KOPT-K1 (cell line): ENCODE measurements around the gene CIAO1.
"Not testable (repeated sequence)": the region's sequence is repeated elsewhere in the genome, so short reads cannot be mapped to it uniquely, and the experiment has no call there.

ENCODE experiments used
- H3K27ac ChIP-seq: fragments of 200-600 bp; sonication (generic); 2 replicates; pipeline ENCODE4 v1.5.1; 2016; ENCODE audit warnings: antibody characterized with exemption, mild to moderate bottlenecking, low read depth, low read length; ENCODE audit not compliant: poor library complexity, severe bottlenecking
- H3K36me3 ChIP-seq: fragments of 200-600 bp; sonication (generic); 2 replicates; pipeline ENCODE4 v1.5.1; 2017; ENCODE audit warnings: antibody characterized with exemption, mild to moderate bottlenecking, low read length, moderate library complexity; ENCODE audit not compliant: insufficient read depth
- H3K9me3 ChIP-seq: fragments of 200-600 bp; sonication (generic); 2 replicates; pipeline ENCODE4 v1.5.1; 2017; ENCODE audit warnings: antibody characterized with exemption, low read length, mild to moderate bottlenecking; ENCODE audit not compliant: insufficient read depth, poor library complexity, severe bottlenecking

Gene CIAO1

DNA sequence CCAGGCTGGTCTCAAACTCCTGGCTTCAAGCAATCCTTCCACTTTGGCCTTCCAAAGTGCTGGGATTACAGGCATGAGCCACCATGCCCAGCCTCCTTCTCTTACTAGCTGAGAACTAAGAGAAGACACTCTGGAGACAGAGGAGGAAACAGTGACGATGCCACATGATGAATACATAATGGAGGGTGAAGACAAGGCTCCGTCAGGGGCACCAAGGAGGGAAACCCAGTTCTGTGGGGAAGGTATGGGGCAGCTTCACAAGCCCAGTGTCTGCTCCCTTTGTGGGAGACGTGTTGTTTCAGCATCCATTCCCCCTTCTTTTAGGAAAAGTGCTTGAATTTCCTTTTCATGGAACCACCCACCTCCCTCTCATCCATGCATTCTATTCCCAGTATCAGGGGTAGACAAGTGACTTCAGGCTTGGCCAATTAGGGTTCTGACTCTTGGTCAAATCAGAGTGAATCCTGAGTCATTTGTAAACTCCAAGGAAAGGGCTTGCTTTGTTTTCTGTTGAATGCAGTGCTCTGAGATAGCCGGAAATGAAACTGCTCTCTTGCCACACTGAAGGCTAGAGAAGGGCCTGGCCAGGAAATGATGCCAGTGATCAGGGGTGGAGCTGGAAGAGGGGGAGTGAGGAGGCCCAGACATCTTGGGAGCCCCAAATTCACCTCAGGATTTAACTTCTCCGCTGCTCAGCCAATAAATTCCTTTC lies 24.0 kb upstream of the CIAO1 start:
- peak overlapping the region; percentile 61 for H3K27ac ChIP-seq
- no peaks in the 10 kb centered on the region for H3K9me3 ChIP-seq
- no peaks in the 10 kb centered on the region for H3K36me3 ChIP-seq

DNA sequence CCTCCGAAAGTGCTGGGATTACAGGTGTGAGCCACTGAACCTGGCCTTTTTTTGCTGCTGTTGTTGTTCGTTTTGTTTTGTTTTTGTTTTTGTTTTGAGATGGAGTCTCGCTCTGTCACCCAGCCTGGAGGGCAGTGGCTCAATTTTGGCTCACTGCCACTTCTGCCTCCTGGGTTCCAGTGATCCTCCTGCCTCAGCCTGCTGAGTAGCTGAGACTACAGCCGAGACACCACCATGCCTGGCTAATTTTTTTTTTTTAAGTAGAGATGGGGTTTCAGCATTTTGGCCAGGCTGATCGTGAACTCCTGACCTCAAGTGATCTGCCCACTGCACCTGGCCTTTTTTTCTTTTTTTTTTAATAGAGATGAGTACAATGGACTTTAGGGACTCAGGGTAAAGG lies 22.2 kb upstream of the CIAO1 start:
- H3K36me3 ChIP-seq: no peaks in the 10 kb centered on the region
- no peak overlapping the region for H3K27ac ChIP-seq
- no peaks in the 10 kb centered on the region for H3K9me3 ChIP-seq

DNA sequence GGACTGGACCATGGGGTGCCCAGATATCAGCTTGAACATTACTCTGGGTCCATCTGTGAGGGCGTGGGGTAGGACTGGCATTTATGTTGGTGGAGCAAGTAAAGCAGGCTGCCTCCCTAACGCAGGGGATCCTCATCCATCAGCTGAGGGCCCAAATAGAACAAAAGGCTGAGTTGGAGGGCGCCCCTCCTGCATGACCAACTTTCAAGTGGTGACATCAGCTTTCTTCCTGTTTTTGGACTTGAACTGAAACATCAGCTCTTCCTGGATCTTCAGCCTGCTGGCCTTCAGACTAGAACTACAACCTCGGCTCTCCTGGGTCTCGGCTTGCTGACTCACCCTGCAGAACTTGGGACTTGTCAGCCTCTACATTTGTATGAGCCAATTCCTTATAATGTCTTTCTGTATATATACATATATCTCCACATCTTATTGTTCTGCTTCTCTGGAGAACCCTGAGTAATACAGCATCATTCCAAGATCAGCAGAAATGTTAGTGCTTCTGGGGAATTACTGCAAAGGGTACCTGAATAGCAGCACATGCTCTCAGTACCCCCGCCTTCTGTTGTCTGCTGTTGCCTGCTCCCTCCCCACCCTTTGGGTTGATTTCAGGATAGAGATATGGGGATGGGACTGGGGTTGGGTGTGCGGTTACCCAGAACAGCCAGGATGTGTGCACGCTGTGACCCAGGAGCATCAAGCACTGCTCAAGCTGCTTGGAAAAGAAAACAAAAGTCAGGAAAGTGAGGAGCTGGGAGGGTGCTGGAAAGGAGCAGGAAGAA lies 20.2 kb upstream of the CIAO1 start:
- Histone ChIP-seq H3K27ac (no peak overlapping the region), H3K36me3 (peaks cover 12% of the 10 kb centered on the region; the same call in 1 of the 2 replicates), H3K9me3 (no peaks in the 10 kb centered on the region)

DNA sequence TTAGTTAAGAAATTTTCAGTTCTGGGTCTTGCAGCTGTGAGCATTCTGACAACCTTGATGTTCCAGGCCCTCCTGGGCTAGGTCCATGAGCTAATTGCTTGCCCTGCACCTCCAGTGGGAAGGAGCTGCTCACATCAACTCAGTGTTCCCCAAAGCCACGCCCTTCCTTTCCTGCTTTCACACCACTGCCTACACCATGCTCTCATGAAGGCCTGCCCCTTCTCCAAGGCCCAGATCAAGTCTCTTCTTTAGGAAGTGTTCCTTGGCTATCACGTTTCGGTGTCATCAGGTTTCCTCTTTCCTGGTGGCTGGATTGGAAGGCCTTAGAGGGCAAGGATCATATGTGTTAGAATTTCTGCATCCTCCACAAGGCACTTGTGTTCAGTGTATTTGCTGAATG lies 19.0 kb upstream of the CIAO1 start:
- Histone ChIP-seq H3K36me3 (peaks cover 24% of the 10 kb centered on the region), H3K9me3 (no peaks in the 10 kb centered on the region), H3K27ac (no peak overlapping the region)

DNA sequence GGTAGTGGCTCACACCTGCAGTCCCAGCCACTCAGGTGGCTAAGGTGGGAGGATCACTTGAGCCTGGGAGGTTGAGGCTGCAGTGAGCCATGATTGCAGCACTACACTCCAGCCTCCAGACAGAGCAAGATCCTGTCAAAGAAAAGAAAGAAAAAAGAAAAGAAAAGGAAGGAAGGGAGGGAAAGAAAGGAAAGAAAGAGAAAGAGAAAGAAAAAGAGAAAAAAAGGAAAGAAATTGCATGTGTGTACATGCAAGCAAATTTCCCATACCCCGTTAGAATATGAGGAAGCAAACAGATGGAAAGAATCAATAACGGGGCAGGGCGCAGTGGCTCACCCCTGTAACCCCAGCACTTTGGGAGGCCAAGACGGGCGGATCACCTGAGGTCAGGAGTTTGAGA lies 18.1 kb upstream of the CIAO1 start:
- Histone ChIP-seq H3K36me3 (peaks cover 33% of the 10 kb centered on the region), H3K9me3 (no peaks in the 10 kb centered on the region), H3K27ac (no peak overlapping the region)

- Histone ChIP-seq H3K36me3 (peaks cover 40% of the 10 kb centered on the region), H3K27ac (no peak overlapping the region), H3K9me3 (no peaks in the 10 kb centered on the region)
Measured at GRCh38 chr2:96248624-96249023, 17.4 kb upstream of the CIAO1 start.

DNA sequence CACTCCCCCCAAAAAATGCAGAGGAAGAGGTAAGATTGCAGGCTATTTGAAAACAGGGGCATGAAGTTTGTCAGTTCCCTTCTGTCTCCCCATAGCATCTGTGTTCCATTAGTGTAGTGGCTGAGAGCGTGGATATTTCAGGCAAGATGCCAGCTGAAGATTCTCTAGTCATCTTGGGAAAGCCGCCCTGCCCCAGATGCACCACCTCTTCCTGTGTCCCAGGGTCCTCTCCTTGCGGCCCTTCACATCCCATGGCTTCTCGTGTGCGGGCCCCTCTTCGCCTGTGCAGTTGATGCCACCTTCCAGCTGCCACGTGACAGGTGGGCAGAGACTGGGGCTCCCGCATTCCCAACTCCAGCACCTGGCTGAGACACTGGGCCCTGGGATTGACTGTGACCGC lies 16.4 kb upstream of the CIAO1 start:
- Histone ChIP-seq H3K27ac (no peak overlapping the region), H3K36me3 (peaks cover 50% of the 10 kb centered on the region), H3K9me3 (no peaks in the 10 kb centered on the region)

DNA sequence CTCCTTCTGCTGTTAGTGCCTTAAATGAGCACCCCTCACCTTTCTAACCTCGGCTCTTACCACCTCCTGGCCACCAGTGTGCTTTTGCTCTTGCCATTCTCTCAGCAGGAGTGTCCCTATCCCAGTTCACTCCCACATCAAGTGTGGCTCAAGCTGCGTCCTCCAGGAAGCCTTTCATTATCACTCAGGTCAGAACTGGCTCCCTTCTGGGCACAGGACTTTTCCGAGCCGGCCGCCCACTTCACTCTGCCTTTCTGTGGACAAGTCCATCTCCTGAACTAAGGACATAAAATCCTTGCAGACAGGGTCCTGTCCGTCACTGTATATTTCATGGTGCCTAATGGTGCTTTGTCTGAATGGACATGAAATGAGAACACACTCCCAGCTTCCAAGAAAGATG lies 15.8 kb upstream of the CIAO1 start:
- no peaks in the 10 kb centered on the region for H3K9me3 ChIP-seq
- H3K27ac ChIP-seq: no peak overlapping the region
- H3K36me3 ChIP-seq: peaks cover 55% of the 10 kb centered on the region

DNA sequence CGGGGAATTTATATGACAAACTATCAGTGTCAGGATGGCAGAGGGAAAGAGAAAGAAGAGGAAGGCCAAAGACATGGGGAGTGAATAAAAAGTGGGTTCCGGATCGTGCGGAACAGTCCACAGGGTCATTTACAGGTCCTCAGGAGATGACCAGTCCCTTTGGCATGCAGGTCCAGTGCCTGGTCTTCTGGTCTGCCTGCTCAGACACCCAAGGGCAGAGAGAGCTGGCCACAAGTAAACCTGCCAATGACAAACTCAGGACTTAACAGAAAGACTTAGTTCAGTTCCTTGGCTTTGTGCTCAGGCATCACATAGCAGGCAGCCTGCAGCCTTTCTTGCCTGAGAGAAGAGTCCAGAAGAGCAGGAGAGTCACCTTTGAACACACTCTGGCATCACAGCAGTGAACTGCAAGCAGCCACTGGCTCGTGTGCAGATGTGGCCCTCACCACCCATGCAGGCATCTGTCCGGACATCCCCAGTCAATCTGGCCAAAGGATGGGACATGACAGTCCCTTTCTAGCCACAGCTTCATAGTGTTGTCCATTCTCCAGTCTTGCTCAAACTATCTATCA lies 14.2 kb upstream of the CIAO1 start:
- no peaks in the 10 kb centered on the region for H3K9me3 ChIP-seq
- H3K27ac ChIP-seq: no peak overlapping the region
- H3K36me3 ChIP-seq: peaks cover 65% of the 10 kb centered on the region

DNA sequence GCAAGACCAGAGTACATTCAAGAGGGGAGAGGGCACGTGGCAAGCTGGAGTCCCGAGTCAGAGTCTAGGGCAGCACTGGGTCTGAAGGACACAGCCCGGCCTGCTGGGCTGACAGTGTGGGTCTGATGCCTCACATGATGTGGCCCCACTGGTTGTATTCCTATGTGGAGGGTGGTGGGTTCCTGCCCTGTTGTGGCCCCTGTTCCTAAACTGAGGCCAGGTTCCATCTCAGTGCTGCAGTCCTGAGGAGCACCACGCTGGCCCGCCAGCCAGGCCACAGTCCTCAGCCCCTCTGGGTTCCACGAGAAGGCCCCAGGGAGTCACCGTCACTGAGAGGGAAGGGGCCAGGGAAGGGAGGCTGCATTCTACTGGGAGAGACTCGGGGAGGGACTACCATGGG lies 13.5 kb upstream of the CIAO1 start:
- Histone ChIP-seq H3K9me3 (no peaks in the 10 kb centered on the region), H3K36me3 (peaks cover 65% of the 10 kb centered on the region), H3K27ac (no peak overlapping the region)

- Histone ChIP-seq H3K27ac (no peak overlapping the region), H3K9me3 (no peaks in the 10 kb centered on the region), H3K36me3 (peaks cover 68% of the 10 kb centered on the region)
Measured at GRCh38 chr2:96253006-96253405, 13.0 kb upstream of the CIAO1 start.

DNA sequence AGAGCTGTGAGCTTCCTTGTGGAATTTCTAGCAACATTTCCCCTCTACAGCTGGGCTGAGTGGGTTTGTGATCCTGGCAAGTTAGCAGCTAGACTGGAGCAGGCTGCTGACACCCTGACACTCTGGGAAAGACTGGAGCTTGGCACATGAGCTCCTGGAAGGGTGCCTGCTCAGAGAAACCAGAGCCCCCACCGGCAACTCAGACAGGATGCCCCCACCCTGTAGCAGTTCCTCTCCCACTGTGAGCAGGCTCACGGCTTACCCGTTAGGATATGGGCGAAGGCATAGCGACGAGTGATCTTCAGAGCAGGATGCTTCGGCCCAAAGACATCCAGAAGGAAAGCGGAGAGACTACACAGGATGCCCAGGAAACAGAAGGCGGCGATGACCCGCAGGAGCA lies 11.5 kb upstream of the CIAO1 start:
- H3K36me3 ChIP-seq: peaks cover 82% of the 10 kb centered on the region
- H3K9me3 ChIP-seq: no peaks in the 10 kb centered on the region
- no peak overlapping the region for H3K27ac ChIP-seq

GRCh38 chr2:96256611-96257113 lies 9.4 kb upstream of the CIAO1 start:
- peak overlapping the region; percentile 41 for H3K27ac ChIP-seq
- peaks cover 85% of the 10 kb centered on the region for H3K36me3 ChIP-seq
- no peaks in the 10 kb centered on the region for H3K9me3 ChIP-seq

GRCh38 chr2:96257744-96258143 lies 8.3 kb upstream of the CIAO1 start:
- H3K9me3 ChIP-seq, H3K27ac ChIP-seq: not testable (repeated sequence)
- peaks cover 85% of the 10 kb centered on the region for H3K36me3 ChIP-seq

DNA sequence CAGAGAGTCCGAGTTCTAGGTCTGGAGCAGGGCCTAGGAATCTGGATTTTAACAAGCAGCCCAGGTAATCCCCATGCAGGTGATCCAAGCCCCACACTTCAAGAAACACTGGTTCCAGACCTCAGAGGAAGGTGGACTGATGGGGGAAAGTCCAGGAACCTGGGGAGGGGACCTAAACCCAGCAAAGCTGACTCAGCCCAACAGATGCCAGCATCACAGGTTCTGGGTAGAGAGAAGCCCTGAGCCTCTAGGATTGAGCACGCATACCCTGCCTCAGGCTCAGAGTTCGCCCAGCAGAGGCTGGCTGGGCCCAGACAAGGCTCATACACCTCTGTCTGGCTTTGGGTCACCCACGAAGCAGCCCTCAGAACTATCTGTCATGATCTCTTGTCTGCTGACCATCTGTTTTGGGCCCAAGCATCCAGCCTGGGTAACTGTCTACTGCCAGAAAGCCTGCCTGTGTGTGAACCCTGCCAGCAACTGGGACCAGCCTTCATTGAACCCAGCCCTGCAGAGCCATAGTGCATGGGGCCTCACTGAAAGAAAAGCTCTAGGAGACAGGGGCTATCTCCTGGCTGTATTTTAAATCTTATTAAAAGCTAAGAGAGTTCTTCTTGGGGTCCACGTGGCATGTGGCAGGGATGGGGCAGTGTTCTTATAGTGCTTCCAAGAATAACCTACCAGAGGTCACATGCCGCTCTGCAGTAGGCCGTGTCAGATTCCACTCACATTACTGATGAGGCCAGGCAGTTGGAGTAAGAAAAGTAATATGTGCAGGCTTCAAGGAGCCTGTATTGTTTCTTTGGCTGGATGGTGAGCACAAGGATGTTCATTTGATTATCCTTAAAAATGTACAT lies 7.6 kb upstream of the CIAO1 start:
- Histone ChIP-seq H3K36me3 (peaks cover 84% of the 10 kb centered on the region), H3K27ac (no peak overlapping the region), H3K9me3 (no peaks in the 10 kb centered on the region)
